Smooth muscle cell (in vitro differentiated cells): Measurements from ENCODE around the gene WNT1. TPM values are rescaled to one million over a fixed set of nuclear protein-coding genes. Genes with fewer than 3 reads are reported as not detected.

Experiments
- DNase-seq: peaks from one replicate; lab custom pipeline; 2025; ENCODE audit not compliant: unreplicated experiment; lab: John Stamatoyannopoulos, UW
- H2AFZ ChIP-seq: fragments of 200-600 bp; sonication (generic); 2 replicates; pipeline ENCODE4 v1.6.0; 2016; ENCODE audit warnings: antibody characterized with exemption, low read depth, mild to moderate bottlenecking
- H3F3A ChIP-seq: fragments of 200-600 bp; sonication (generic); 2 replicates; pipeline ENCODE4 v1.6.0; 2017; ENCODE audit warnings: antibody characterized with exemption, low read depth
- H3K27ac ChIP-seq: fragments of 200-600 bp; sonication (generic); 2 replicates; pipeline ENCODE4 v1.5.1; 2016; ENCODE audit warnings: low read depth, mild to moderate bottlenecking
- H3K27me3 ChIP-seq: fragments of 200-600 bp; sonication (generic); 2 replicates; pipeline ENCODE4 v1.6.1; 2016; ENCODE audit warnings: low read depth, mild to moderate bottlenecking
- H3K36me3 ChIP-seq: fragments of 200-600 bp; sonication (generic); 2 replicates; pipeline ENCODE4 v1.5.1; 2016; ENCODE audit warnings: low read depth
- H3K4me1 ChIP-seq: fragments of 200-600 bp; sonication (generic); 2 replicates; pipeline ENCODE4 v1.5.1; 2016; ENCODE audit warnings: low read depth
- H3K4me2 ChIP-seq: fragments of 200-600 bp; sonication (generic); 2 replicates; pipeline ENCODE4 v1.6.0; 2016; ENCODE audit warnings: mild to moderate bottlenecking
- H3K4me3 ChIP-seq: fragments of 200-600 bp; sonication (generic); 2 replicates; pipeline ENCODE4 v1.5.1; 2016; ENCODE audit warnings: mild to moderate bottlenecking
- H3K79me2 ChIP-seq: fragments of 200-600 bp; sonication (generic); 2 replicates; pipeline ENCODE4 v1.6.0; 2016; ENCODE audit warnings: low read depth, mild to moderate bottlenecking
- H3K9ac ChIP-seq: fragments of 200-600 bp; sonication (generic); 2 replicates; pipeline ENCODE4 v1.6.0; 2016; ENCODE audit warnings: low read depth
- H3K9me3 ChIP-seq: fragments of 200-600 bp; sonication (generic); replicated peaks from 2 replicates; pipeline ENCODE4 v1.5.1; 2016; ENCODE audit warnings: low read depth
- H4K20me1 ChIP-seq: fragments of 200-600 bp; sonication (generic); 2 replicates; pipeline ENCODE4 v1.6.0; 2016; ENCODE audit warnings: low read depth
- WGBS: methylation state at CpG from one replicate; pipeline ENCODE4 v1.1.7; 2016; ENCODE audit warnings: low lambda C conversion rate; 5-methylcytosine and 5-hydroxymethylcytosine counted together
- polyA plus RNA-seq: library from polyadenylated mRNA; unstranded; fragments of >200 nt; fragmentation: Nextera tagmentation; extraction: Ambion mirVana; gene quantifications from 2 replicates; pipeline ENCODE4 v1.2.1, GENCODE V29; 2016
- total RNA-seq: library from RNA; depleted of rRNA; stranded (reverse); fragments of >200 nt; gene quantifications from 2 replicates; pipeline ENCODE4 v1.2.3, GENCODE V29; 2014
- TF ChIP-seq, protein P1 (sequence below): fragments of 200-600 bp; sonication (generic); IDR thresholded peaks from 2 replicates; pipeline ENCODE4 v1.5.1; 2017; ENCODE audit warnings: borderline replicate concordance, mild to moderate bottlenecking, antibody characterized with exemption; ENCODE audit not compliant: insufficient read depth, poor library complexity, severe bottlenecking

The WNT1 gene
- total and polyA plus RNA-seq, 2 experiments from 2014 or later: not detected

DNA sequence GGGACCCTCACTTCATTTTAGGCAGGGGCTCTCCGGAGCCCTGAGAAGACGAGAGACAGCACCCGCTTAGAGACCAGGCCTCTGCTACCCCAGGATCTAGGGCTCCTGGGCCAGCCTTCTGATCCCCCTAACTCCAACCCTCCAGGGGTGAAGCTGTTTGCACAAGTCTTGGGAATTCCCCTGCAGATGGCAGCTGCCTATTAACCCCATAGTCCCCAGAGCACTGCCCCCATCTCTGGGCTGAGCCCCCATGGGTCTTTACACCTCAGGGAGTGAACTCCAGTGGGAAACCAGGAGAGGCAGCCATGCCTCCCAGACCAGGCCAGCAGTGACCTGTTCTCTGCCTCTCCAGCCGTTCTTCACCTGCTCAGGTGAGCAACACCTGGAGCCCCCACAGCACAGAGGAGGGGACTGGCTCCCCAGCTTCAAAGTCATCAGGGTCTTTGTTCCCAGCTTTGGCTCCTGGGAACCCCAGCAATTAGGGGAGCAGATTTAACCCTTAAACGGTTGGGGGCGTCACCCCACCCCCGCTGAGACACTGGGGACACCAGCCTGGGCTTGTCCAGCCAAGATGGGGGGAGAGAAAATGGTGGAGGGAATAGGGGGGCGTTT is 8.9 kb upstream of the WNT1 start:
- Histone ChIP-seq H3K79me2 (no peaks in the 10 kb centered on the region), H2AFZ (no peak overlapping the region), H3K9me3 (no peaks in the 10 kb centered on the region), H4K20me1 (no peaks in the 10 kb centered on the region), H3K27ac (no peak overlapping the region), H3K27me3 (peaks cover 59% of the 10 kb centered on the region), H3K4me1 (peaks cover 22% of the 10 kb centered on the region), H3F3A (peaks cover 6% of the 10 kb centered on the region), H3K4me3 (no peak overlapping the region), H3K9ac (no peak overlapping the region), H3K36me3 (no peaks in the 10 kb centered on the region), H3K4me2 (peak overlapping the region; percentile 89)
- TF ChIP-seq, protein P1, sequence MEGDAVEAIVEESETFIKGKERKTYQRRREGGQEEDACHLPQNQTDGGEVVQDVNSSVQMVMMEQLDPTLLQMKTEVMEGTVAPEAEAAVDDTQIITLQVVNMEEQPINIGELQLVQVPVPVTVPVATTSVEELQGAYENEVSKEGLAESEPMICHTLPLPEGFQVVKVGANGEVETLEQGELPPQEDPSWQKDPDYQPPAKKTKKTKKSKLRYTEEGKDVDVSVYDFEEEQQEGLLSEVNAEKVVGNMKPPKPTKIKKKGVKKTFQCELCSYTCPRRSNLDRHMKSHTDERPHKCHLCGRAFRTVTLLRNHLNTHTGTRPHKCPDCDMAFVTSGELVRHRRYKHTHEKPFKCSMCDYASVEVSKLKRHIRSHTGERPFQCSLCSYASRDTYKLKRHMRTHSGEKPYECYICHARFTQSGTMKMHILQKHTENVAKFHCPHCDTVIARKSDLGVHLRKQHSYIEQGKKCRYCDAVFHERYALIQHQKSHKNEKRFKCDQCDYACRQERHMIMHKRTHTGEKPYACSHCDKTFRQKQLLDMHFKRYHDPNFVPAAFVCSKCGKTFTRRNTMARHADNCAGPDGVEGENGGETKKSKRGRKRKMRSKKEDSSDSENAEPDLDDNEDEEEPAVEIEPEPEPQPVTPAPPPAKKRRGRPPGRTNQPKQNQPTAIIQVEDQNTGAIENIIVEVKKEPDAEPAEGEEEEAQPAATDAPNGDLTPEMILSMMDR: no peak
- DNase-seq: no peak
- WGBS: 58% methylated on average over 8 of the region's 8 CpGs

DNA sequence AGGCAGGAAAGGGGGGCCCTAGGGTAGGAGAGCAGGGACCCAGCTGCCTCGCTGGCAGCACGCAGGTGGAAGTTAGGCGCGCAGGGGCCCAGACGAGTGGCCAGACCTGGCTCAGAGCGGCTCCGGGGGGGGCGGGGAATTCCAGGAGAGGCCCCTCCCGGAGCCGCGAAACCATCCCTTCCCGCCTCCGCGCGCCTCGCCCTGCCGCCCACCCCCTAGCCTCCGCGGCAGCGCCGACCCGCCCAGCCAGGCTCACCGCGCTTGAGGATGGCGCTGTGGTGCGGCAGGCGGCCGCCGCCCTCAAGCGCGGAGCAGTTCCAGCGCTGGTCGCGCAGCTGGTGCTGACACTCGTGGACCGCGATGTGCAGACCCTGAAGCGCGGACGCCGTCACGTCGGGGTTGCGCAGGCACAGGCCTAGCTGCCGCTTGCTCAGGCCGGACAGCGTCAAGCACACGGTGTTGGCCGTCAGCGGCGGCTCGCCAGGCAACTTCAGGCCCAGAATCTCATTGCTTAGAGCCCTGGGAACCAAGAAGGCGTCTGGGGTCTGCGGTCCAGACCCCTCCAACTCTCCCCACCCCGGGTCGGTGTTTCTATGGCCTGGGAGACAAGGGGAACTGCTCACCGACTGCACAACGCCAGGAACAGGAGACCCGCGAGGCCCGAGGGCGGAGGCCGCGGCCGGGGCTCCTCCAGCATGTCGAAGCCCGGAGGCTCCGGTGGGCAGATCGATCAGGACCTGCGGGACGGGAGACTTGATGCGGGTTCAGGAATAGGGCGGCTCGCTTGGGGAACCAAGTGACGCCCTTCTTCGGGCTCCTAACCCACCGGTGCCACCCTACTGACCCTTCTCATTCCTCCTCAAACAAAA is 8.1 kb upstream of the WNT1 start:
- peak overlapping the region; percentile 49 for H3K4me3 ChIP-seq
- WGBS: 7% methylated on average over 77 of the region's 77 CpGs
- H3F3A ChIP-seq: peaks cover 6% of the 10 kb centered on the region
- TF ChIP-seq, protein P1: no peak
- H3K27ac ChIP-seq: no peak overlapping the region
- H3K4me1 ChIP-seq: peaks cover 22% of the 10 kb centered on the region
- no peaks in the 10 kb centered on the region for H3K79me2 ChIP-seq
- H2AFZ ChIP-seq: peak overlapping the region; percentile 45
- no peak overlapping the region for H3K9ac ChIP-seq
- H3K4me2 ChIP-seq: peak overlapping the region; percentile 89
- no peaks in the 10 kb centered on the region for H4K20me1 ChIP-seq
- DNase-seq: no peak
- no peaks in the 10 kb centered on the region for H3K36me3 ChIP-seq
- no peaks in the 10 kb centered on the region for H3K9me3 ChIP-seq
- H3K27me3 ChIP-seq: peaks cover 67% of the 10 kb centered on the region

- H3K4me3 ChIP-seq: peak overlapping the region; percentile 49
Observed at GRCh38 chr12:48970702-48971334, 7.3 kb upstream of the WNT1 start.

More at GRCh38 chr12:48970702-48971334, 7.3 kb upstream of the WNT1 start:
- no peaks in the 10 kb centered on the region for H3K79me2 ChIP-seq
- no peaks in the 10 kb centered on the region for H3K9me3 ChIP-seq
- H3K27me3 ChIP-seq: peaks cover 70% of the 10 kb centered on the region
- H3K4me2 ChIP-seq: peak overlapping the region; percentile 89
- peaks cover 6% of the 10 kb centered on the region for H3F3A ChIP-seq
- no peaks in the 10 kb centered on the region for H4K20me1 ChIP-seq
- WGBS: 18% methylated on average over 10 of the region's 10 CpGs
- H3K9ac ChIP-seq: no peak overlapping the region
- no peaks in the 10 kb centered on the region for H3K36me3 ChIP-seq
- peaks cover 22% of the 10 kb centered on the region for H3K4me1 ChIP-seq
- H3K27ac ChIP-seq: no peak overlapping the region
- peak overlapping the region; percentile 45 for H2AFZ ChIP-seq
- TF ChIP-seq, protein P1: no peak
- no peak for DNase-seq
